ENCODE data around the gene ATF6.
"Not testable (repeated sequence)": the region's sequence is repeated elsewhere in the genome, so short reads cannot be mapped to it uniquely, and the experiment has no call there.

The ATF6 gene, protein sequence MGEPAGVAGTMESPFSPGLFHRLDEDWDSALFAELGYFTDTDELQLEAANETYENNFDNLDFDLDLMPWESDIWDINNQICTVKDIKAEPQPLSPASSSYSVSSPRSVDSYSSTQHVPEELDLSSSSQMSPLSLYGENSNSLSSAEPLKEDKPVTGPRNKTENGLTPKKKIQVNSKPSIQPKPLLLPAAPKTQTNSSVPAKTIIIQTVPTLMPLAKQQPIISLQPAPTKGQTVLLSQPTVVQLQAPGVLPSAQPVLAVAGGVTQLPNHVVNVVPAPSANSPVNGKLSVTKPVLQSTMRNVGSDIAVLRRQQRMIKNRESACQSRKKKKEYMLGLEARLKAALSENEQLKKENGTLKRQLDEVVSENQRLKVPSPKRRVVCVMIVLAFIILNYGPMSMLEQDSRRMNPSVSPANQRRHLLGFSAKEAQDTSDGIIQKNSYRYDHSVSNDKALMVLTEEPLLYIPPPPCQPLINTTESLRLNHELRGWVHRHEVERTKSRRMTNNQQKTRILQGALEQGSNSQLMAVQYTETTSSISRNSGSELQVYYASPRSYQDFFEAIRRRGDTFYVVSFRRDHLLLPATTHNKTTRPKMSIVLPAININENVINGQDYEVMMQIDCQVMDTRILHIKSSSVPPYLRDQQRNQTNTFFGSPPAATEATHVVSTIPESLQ

GRCh38 chr1:161766102-161766981 lies at the start of gene ATF6:
ATF6 (plus strand) TSS chr1:161766320; CDS start chr1:161766361, 41 bp downstream.
- DNase-seq, result peak; percentile 59 to 80

- DNase-seq, result no peak
Measured at GRCh38 chr1:161718559-161719324, 47.4 kb upstream of the ATF6 start.

- DNase-seq, result no peak
Measured at GRCh38 chr1:161719325-161719611, 46.9 kb upstream of the ATF6 start.

GRCh38 chr1:161720422-161720821 lies 45.7 kb upstream of the ATF6 start:
- no peak for DNase-seq

DNA sequence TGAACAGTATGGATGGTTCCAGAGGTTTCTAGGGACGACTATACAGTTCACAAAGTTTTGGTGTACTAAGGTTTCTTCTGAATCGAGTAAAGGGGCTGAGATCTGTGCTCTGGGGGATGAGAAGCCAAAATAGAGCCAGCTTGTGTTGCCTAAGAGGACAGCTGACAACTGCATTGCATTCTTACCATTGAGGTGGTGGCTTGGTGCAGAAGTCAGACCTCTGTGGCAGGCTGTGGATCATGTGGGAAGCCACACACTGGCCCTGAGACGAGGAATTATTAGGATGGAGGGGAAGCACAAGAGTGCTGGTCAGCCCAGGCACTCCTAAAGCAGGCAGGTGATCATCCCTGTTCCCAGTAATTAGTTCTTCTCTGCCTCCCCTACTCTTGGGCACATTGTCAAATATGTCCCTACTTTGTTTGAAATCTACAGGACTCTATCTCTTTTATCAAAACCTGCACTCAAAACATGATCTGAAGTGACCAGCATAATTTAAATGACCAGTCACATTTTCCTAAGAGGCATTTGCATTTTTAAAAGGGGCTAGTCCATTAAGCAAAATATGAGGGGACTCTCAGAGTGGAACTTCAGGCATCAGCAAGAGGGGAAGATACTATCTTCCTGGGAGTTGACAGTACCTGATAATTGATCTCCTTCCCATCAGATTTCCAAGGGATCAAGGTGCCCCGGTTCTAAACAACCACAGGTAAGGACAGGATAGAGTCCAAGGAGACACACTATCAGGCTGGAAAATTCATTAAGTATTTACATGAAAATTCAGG lies 45.0 kb upstream of the ATF6 start, which contains the start of gene FCRLB:
TSS of gene FCRLB (plus strand) at position 589 of the 782 bp plus-strand sequence. CDS start 1,129 bp downstream, outside the sequence.
- DNase-seq, result no peak

DNA sequence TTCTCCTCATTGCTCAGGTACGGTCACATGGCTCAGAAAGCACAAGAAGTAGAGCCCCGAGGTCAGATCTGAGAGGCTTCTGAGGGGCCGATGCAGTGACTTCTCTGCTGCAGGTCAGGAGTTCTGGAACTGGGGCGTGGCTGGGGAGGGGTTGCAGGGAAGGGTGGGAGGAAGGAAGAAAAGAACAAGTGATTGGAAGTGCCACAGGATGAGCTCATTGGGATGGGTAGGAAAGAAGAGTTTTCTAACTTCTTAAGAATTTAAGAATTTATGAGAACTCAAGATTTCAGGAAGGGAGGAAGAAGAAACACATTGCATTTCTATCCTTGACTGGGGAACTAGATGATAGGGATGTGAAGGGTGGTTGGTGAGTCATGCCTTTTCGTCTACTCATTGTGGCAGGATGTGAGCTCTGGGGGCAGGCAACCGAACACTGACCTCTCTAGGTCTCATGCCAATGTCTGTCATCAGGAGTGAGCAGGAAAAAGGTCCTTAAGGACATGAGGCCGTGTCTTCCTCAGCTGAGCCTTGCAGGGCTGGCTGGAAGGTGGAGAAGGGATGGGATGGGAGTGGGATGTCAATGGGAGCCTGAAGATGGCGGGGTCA lies 44.3 kb upstream of the ATF6 start:
- no peak for DNase-seq

GRCh38 chr1:161722406-161722805 lies 43.7 kb upstream of the ATF6 start:
- no peak for DNase-seq

- no peak for DNase-seq
Measured at GRCh38 chr1:161723459-161724141, 42.5 kb upstream of the ATF6 start.

- not testable (repeated sequence) for DNase-seq
Measured at GRCh38 chr1:161725258-161725907, 40.7 kb upstream of the ATF6 start.

DNA sequence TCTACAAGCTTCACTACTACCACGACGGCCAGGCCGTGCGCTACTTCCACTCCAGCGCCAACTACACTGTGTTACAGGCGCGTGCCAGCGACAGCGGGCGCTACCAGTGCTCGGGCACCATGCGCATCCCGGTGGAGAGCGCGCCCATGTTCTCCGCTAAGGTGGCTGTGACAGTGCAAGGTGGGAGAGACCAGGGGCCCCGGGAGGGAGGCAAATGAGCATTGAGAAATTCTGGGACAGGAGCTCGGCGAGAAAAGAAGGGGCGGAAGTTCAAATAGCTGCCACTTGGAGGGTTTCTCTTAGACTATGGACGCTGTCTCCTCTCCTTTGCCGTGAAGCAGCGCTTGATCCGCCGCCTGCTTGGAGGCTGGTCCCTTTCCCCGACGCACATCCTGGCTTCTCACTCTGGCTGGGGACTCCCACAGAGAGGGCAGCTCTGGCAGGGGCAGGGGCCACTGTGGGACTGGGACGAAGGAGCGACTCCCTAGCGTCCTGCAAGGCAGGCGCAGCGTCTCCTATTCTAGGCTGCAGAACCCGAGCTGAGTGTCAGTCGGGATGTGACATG lies 40.1 kb upstream of the ATF6 start:
- peak in 1 of 2 experiments; percentile 60 for DNase-seq

GRCh38 chr1:161726473-161727255 lies 39.5 kb upstream of the ATF6 start:
- DNase-seq, result peak; percentile 50 to 73

DNA sequence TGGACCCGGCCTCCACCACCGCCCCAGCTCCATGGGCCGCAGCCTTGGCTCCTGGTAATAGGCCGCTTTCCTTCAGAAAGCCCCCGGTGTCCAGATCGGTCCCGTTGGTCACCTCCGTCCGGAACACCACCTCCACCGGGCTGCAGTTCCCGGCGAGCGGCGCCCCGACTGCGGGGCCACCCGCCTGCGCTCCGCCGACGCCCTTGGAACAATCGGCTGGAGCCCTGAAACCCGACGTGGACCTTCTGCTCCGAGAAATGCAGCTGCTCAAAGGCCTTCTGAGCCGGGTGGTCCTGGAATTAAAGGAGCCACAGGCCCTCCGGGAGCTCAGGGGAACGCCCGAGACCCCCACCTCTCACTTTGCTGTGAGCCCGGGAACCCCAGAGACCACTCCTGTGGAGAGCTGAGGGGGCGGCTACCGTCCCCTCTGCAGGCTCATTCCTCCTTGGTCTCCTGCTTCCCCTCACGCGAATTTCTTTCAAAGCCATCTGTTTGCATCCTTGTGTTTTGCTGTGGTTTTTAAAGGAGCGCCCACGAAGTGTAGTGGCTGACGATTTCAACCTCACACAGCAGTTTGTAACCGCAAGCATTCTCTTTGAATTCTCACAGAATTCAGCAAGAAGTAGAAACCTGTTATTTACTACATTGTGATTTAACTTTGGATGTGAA lies 38.7 kb upstream of the ATF6 start:
- peak; percentile 30 to 40 for DNase-seq

DNA sequence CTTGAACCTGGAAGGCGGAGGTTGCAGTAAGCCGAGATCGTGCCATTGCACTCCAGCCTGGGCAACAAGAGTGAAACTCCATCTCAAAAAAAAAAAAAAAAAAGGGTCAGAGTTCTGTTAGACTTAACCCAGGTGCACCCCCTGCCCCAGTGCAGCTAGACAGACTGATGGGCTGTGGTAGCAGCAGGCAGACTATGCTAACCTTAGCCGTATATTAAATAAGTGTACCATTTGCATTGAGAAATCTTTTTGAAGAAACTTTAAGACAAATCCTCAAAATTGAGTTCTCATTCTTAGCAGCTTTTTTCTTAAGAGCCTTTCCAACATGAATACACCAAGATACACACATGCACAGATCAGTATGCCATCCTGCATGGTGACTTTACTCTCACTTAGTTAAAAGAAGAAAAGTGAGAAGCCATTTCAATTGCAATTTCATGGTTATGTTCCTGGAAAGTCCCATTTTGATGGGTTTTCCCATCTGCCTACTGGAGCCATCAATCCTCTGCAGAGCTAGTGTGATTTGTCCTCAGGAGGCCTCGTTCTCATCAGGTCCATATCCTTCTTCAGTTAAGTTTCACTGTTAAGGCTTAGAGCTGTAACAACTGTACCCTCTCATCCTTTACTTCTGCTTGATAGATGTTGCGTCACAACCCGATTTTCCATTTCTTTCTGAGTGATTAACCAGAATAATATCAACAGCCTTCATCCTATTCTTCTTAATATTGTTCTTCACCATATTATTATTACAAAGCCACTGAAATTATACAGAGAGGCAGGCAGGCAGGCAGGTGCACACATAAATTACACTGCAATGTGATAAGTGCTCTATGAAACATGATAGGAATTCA lies 37.5 kb upstream of the ATF6 start:
- no peak for DNase-seq

DNA sequence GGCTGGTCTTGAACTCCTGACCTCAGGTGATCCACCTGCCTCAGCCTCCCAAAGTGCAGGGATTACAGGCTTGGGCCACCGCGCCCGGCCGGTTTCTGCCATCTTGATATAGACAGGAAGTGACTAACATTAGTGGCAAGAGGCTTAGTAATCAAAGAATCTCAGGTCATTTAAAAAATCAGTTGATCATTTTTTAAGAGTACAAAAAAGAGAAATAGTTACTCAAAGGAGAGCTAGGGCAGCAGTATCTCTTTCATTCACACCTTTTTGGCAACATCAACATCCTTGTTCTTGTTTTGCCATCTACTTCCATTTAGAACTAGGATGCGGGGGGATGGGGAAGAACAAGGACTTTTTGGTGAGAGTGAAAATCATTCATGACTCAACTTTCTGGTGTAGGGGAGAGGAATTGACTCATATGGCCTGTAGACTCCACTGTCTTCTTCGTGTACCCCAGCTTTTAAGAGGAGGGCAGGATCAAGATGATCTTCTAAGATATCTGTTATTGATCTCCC lies 36.0 kb upstream of the ATF6 start:
- DNase-seq, result no peak

DNA sequence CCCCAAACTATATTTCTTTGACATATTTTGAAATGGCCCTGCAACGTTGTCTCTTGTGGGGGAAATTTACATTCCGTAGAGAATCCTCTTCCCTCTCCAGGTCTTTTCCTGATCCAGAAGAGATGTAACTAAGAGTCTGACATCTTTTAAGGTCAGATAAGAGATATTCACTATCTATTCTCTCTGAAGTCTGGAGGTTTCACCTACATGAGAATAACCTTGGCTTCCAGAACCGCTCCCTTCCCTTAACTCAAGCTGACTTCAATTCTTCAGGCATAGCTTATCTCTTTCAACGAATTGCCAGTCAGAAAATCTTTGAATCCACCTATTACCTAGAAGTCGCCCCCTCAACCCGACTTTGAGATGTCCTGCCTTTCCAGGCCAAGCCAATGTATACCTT lies 34.9 kb upstream of the ATF6 start:
- no peak for DNase-seq

DNA sequence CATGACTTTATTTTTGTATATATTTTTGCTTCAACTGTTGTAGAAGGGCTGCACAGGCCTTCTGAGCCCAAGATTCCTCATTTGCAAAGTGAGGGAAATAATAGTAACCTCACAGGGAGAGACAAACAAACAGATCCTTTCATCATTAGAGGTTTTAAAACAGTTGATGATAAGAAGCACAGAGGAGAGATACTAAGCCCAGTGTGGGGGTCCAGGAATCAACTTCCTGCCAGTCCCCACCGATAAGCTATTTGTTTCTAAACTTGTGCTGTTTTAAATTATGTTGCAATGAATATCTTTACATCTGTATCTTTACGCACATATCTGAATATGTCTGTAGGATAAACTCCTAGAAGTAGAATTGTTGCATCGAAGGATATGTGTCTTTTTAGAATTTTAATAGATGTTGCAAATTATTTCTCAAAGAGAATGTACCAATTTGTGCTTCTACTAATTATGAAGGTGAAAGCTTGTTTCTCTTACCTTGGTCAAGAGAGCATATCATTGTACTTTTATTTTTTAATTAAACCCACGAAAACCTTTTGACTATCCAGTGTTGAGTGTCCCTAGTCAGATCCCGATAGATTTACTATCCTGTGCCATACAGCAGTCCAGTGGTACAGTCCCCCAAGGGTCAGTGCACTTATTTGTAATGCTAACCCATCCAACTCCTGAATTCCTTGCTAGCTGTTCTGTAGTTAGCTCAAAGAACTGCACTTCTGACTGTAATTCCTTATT lies 34.0 kb upstream of the ATF6 start:
- no peak for DNase-seq
